ENCODE data around the gene ANKRD27. TPM values are rescaled to one million over a fixed set of nuclear protein-coding genes. Genes with fewer than 3 reads are reported as not detected.
A peak's percentile ranks its signal among the peaks of the same experiment; 100 is the strongest.
"Not testable (repeated sequence)": the region's sequence is repeated elsewhere in the genome, so short reads cannot be mapped to it uniquely, and the experiment has no call there.

Gene ANKRD27
- total RNA-seq, 1 experiment from 2014 or later = 40.8 TPM

GRCh38 chr19:32693151-32694108 lies 18.4 kb upstream of the ANKRD27 start:
- CTCF ChIA-PET = interaction anchor here (0.6 to 0.9 kb wide), 2 partner anchors 14 to 18 kb away, joined by 3 to 4 read pairs; partner anchors contain the start of genes ANKRD27 and RGS9BP
- intact Hi-C loops (cut with micrococcal nuclease; ENCODE audit: unreplicated experiment); H3K27me3 Mint-ChIP-seq (ENCODE audit: unreplicated experiment); DNase-seq; H3K9me3 Mint-ChIP-seq (ENCODE audit: low read depth, unreplicated experiment): not testable (repeated sequence)
- BruUV-seq (replicated peaks) = TSS peak; percentile 24
- H3K36me3 Mint-ChIP-seq (ENCODE audit: insufficient read depth, unreplicated experiment) = peaks cover 45% of the 10 kb centered on the region
- peak overlapping the region; percentile 82 for H3K4me3 Mint-ChIP-seq (ENCODE audit: low read depth, unreplicated experiment)
- H3K4me1 Mint-ChIP-seq (ENCODE audit: low read depth, unreplicated experiment) = peaks cover 60% of the 10 kb centered on the region
- peak overlapping the region; percentile 90 for H3K27ac Mint-ChIP-seq (ENCODE audit: unreplicated experiment)

DNA sequence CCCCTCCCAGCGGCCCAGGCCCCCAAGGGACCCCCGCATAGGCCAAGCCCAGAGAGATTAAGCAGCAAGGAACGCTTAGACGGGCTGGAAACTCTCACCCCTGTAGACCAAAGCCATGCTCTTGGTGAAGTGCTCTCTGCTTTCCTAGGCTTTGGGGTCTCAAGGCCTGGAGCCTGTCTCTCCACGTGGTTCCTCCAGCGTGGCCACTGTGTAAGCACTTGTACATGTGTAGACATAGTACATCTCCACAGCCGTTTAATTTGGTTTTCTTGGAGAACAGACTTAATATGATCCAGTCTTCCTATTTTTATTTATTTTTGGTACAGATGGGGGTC lies 17.7 kb upstream of the ANKRD27 start:
- no TSS peak for BruUV-seq (replicated peaks)
- peaks cover 4% of the 10 kb centered on the region for H3K9me3 Mint-ChIP-seq (ENCODE audit: low read depth, unreplicated experiment)

GRCh38 chr19:32691952-32692726 lies 17.2 kb upstream of the ANKRD27 start:
- peak; percentile 63 for DNase-seq
- peaks cover 56% of the 10 kb centered on the region for H3K4me1 Mint-ChIP-seq (ENCODE audit: low read depth, unreplicated experiment)

More for the DNA sequence above, 17.7 kb upstream of the ANKRD27 start:
- CTCF ChIA-PET = no interaction called here
- peaks cover 60% of the 10 kb centered on the region for H3K4me1 Mint-ChIP-seq (ENCODE audit: low read depth, unreplicated experiment)
- peak overlapping the region; percentile 82 for H3K4me3 Mint-ChIP-seq (ENCODE audit: low read depth, unreplicated experiment)
- no peaks in the 10 kb centered on the region for H3K27me3 Mint-ChIP-seq (ENCODE audit: unreplicated experiment)
- TF ChIP-seq CTCF (IDR thresholded peaks at IDR 0.05; ENCODE audit: unreplicated experiment) = no peak
- H3K27ac Mint-ChIP-seq (ENCODE audit: unreplicated experiment) = peak overlapping the region; percentile 90
- H3K36me3 Mint-ChIP-seq (ENCODE audit: insufficient read depth, unreplicated experiment) = peaks cover 43% of the 10 kb centered on the region
- DNase-seq = no peak
- intact Hi-C loops (cut with micrococcal nuclease; ENCODE audit: unreplicated experiment) = no loop called here

GRCh38 chr19:32691291-32691951 lies 16.4 kb upstream of the ANKRD27 start, which contains the start of gene NUDT19:
Gene NUDT19, plus strand, starts transcription at chr19:32691821. Its CDS starts 140 bp downstream, at chr19:32691961.
- Mint-ChIP-seq H3K9me3 (ENCODE audit: low read depth, unreplicated experiment) (peaks cover 4% of the 10 kb centered on the region), H3K4me3 (ENCODE audit: low read depth, unreplicated experiment) (peak within 1 kb of the TSS; percentile 82), H3K4me1 (ENCODE audit: low read depth, unreplicated experiment) (peaks cover 50% of the 10 kb centered on the region), H3K27ac (ENCODE audit: unreplicated experiment) (peak within 1 kb of the TSS; percentile 90), H3K36me3 (ENCODE audit: insufficient read depth, unreplicated experiment) (peaks cover 43% of the 10 kb centered on the region), H3K27me3 (ENCODE audit: unreplicated experiment) (no peaks in the 10 kb centered on the region)
- CTCF ChIA-PET = interaction anchor here (0.5 to 1.7 kb wide), 3 partner anchors 16 to 57 kb away, joined by 3 to 6 read pairs (median 5); partner anchors contain the start of genes ANKRD27 and RGS9BP
- intact Hi-C loops (cut with micrococcal nuclease; ENCODE audit: unreplicated experiment) = no loop called here
- no TSS peak for BruUV-seq (replicated peaks)
- TF ChIP-seq CTCF (IDR thresholded peaks at IDR 0.05; ENCODE audit: unreplicated experiment) = no peak
- peak; percentile 91 for DNase-seq

More at GRCh38 chr19:32691952-32692726, 17.2 kb upstream of the ANKRD27 start:
- intact Hi-C loops (cut with micrococcal nuclease; ENCODE audit: unreplicated experiment) = no loop called here
- no TSS peak for BruUV-seq (replicated peaks)
- H3K36me3 Mint-ChIP-seq (ENCODE audit: insufficient read depth, unreplicated experiment) = peaks cover 43% of the 10 kb centered on the region
- CTCF ChIA-PET = interaction anchor here (0.5 to 1.2 kb wide), 2 partner anchors 16 to 18 kb away, joined by 3 to 6 read pairs; partner anchors contain the start of genes ANKRD27 and RGS9BP
- TF ChIP-seq CTCF (IDR thresholded peaks at IDR 0.05; ENCODE audit: unreplicated experiment) = no peak
- H3K9me3 Mint-ChIP-seq (ENCODE audit: low read depth, unreplicated experiment) = peaks cover 4% of the 10 kb centered on the region
- peak overlapping the region; percentile 90 for H3K27ac Mint-ChIP-seq (ENCODE audit: unreplicated experiment)
- H3K27me3 Mint-ChIP-seq (ENCODE audit: unreplicated experiment) = no peaks in the 10 kb centered on the region
- peak overlapping the region; percentile 82 for H3K4me3 Mint-ChIP-seq (ENCODE audit: low read depth, unreplicated experiment)

Measured in Calu3 (cell line).